Uterus (tissue), 4 donors: ENCODE measurements around the gene LEKR1. TPM values are rescaled to one million over a fixed set of nuclear protein-coding genes. Genes with fewer than 3 reads are reported as not detected.
A peak's percentile ranks its signal among the peaks of the same experiment; 100 is the strongest.

Experiments used
- DNase-seq, 2 donors: peaks; one replicate each; pipeline ENCODE4 v3.0.0-alpha.2; 2019 to 2020
- H3K27ac ChIP-seq, 2 donors: fragments of 200-600 bp; sonication (generic); 1 replicate in 1 of 2; 2 replicates in 1 of 2; pipeline ENCODE4 v1.5.1; 2016 to 2018
- H3K27me3 ChIP-seq, 2 donors: fragments of 200-600 bp; sonication (generic); one replicate each; pipeline ENCODE4 v1.5.1; 2018 to 2019; ENCODE audit warnings: control low read depth in 1 of 2
- H3K36me3 ChIP-seq, 2 donors: fragments of 200-600 bp; sonication (generic); one replicate each; pipeline ENCODE4 v1.5.1; 2019; ENCODE audit warnings: control low read depth in 1 of 2
- H3K4me1 ChIP-seq, 2 donors: fragments of 200-600 bp; sonication (generic); one replicate each; pipeline ENCODE4 v1.5.1; 2018 to 2019; ENCODE audit warnings: control low read depth in 1 of 2
- H3K4me3 ChIP-seq, 2 donors: fragments of 200-600 bp; sonication (generic); 1 replicate in 1 of 2; 2 replicates in 1 of 2; pipeline ENCODE4 v1.5.1; 2018 to 2019; ENCODE audit warnings: mild to moderate bottlenecking in 1 of 2
- H3K9me3 ChIP-seq, 2 donors: fragments of 200-600 bp; sonication (generic); one replicate each; pipeline ENCODE4 v1.5.1; 2019; ENCODE audit warnings: control low read depth in 1 of 2
- POLR2A ChIP-seq, 2 donors: fragments of 450-650 bp; IDR thresholded peaks; one replicate each; pipeline ENCODE4 v1.6.1; 2016; ENCODE audit warnings: antibody characterized with exemption in 2 of 2, mild to moderate bottlenecking in 1 of 2, moderate library complexity in 1 of 2
- intact Hi-C: fragments of 100-400 bp; cut with DNase I; formaldehyde crosslinking; loops from one replicate; pipeline ENCODE4 v1.15.1; 2023; ENCODE audit warnings: low total_unique reads
- total RNA-seq, 4 donors: library from RNA; depleted of rRNA in 3 of 4; stranded (reverse); fragments of >200 nt in 3 of 4; gene quantifications; one replicate each; pipeline versions ENCODE4 v1.1.0 to v1.2.4, GENCODE V29; 2014 to 2023
- TF ChIP-seq, protein P1 (sequence below), 4 experiments: fragments of 200-600 bp in 2 of 4; fragments of 450-650 bp in 2 of 4; sonication (generic) in 2 of 4; IDR thresholded peaks; one replicate each; pipeline ENCODE4 v1.5.1; 2016 to 2019; ENCODE audit warnings: antibody characterized with exemption in 4 of 4, mild to moderate bottlenecking in 2 of 4, moderate library complexity in 1 of 4
- donor health status: DM: yes; HTN: yes; CAD: no.

LEKR1 gene
- total RNA-seq, 4 donors from 2014 or later: 0.26 to 4.8 (median 2.8) TPM; not detected in 1

- H3K36me3 ChIP-seq: no peaks in the 10 kb centered on the region
- peak; percentile 58 to 67 for DNase-seq
- no peaks in the 10 kb centered on the region for H3K27me3 ChIP-seq
- intact Hi-C loops: no loop called here
- peak overlapping the region in 1 of 2 donors; percentile 31 for H3K27ac ChIP-seq
- H3K4me3 ChIP-seq: no peak overlapping the region
- no peaks in the 10 kb centered on the region for H3K4me1 ChIP-seq
- H3K9me3 ChIP-seq: no peaks in the 10 kb centered on the region
- TF ChIP-seq POLR2A (IDR thresholded peaks at IDR 0.05): no peak
- TF ChIP-seq, protein P1, sequence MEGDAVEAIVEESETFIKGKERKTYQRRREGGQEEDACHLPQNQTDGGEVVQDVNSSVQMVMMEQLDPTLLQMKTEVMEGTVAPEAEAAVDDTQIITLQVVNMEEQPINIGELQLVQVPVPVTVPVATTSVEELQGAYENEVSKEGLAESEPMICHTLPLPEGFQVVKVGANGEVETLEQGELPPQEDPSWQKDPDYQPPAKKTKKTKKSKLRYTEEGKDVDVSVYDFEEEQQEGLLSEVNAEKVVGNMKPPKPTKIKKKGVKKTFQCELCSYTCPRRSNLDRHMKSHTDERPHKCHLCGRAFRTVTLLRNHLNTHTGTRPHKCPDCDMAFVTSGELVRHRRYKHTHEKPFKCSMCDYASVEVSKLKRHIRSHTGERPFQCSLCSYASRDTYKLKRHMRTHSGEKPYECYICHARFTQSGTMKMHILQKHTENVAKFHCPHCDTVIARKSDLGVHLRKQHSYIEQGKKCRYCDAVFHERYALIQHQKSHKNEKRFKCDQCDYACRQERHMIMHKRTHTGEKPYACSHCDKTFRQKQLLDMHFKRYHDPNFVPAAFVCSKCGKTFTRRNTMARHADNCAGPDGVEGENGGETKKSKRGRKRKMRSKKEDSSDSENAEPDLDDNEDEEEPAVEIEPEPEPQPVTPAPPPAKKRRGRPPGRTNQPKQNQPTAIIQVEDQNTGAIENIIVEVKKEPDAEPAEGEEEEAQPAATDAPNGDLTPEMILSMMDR (IDR thresholded peaks at IDR 0.05): no peak
These were observed 240.4 kb downstream of the LEKR1 start for GRCh38 chr3:157066335-157067098.

GRCh38 chr3:157067114-157067513 is 241.0 kb downstream of the LEKR1 start:
- no peak overlapping the region for H3K4me3 ChIP-seq
- TF ChIP-seq, protein P1 (IDR thresholded peaks at IDR 0.05): no peak
- TF ChIP-seq POLR2A (IDR thresholded peaks at IDR 0.05): no peak
- H3K36me3 ChIP-seq: no peaks in the 10 kb centered on the region
- no peaks in the 10 kb centered on the region for H3K4me1 ChIP-seq
- no peak overlapping the region for H3K27ac ChIP-seq
- H3K27me3 ChIP-seq: no peaks in the 10 kb centered on the region
- intact Hi-C loops: no loop called here
- no peaks in the 10 kb centered on the region for H3K9me3 ChIP-seq
- DNase-seq: no peak

- Histone ChIP-seq H3K27me3 (no peaks in the 10 kb centered on the region), H3K27ac (no peak overlapping the region), H3K4me3 (no peak overlapping the region), H3K9me3 (no peaks in the 10 kb centered on the region), H3K36me3 (no peaks in the 10 kb centered on the region), H3K4me1 (no peaks in the 10 kb centered on the region)
- intact Hi-C loops: no loop called here
- no peak for DNase-seq
- TF ChIP-seq, protein P1 (IDR thresholded peaks at IDR 0.05): no peak
- TF ChIP-seq POLR2A (IDR thresholded peaks at IDR 0.05): no peak
These were observed 243.3 kb downstream of the LEKR1 start for GRCh38 chr3:157069406-157069805.

DNA sequence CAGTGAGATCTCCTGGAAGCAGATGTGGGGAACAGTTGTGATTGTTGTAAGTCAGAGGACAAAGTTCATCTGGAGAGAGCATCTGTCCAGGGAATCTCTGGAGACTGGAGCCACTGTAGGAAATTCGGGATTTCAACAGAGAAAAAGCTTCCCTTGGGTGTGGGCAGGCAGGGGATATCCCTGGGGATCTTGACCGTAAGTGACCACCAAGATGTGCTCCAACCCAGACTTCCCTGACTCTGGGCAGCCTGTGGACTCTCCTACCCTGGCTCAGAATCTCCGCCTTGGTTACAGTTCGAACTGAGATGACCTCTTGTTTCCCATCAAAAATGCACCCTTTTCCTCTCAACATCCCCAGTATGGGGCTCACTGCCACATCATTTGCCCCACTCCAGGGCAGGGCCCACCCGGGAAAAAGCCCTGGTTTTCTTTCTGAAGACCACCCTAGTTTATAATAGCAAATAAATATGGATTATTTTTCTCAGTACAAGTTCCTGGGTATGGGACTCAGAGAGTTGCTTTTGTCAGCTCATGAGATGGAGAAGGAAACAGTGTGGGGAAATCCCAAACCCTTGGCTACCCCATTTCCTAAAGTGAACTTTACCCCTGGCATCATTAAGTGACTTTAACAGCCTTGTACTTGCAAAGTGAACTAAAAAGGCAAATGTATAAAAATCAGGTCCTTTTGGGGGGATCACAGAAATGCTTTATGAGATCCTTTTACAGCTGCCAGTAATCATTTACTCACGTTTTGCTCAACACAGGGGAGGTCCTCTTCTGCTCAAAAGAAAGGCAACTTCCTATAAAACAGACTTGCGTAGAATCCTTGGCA is 243.9 kb downstream of the LEKR1 start:
- H3K4me1 ChIP-seq: no peaks in the 10 kb centered on the region
- no peaks in the 10 kb centered on the region for H3K9me3 ChIP-seq
- no peaks in the 10 kb centered on the region for H3K27me3 ChIP-seq
- TF ChIP-seq, protein P1 (IDR thresholded peaks at IDR 0.05): no peak
- TF ChIP-seq POLR2A (IDR thresholded peaks at IDR 0.05): no peak
- H3K4me3 ChIP-seq: no peak overlapping the region
- H3K27ac ChIP-seq: no peak overlapping the region
- DNase-seq: no peak
- H3K36me3 ChIP-seq: no peaks in the 10 kb centered on the region
- intact Hi-C loops: no loop called here

GRCh38 chr3:157070678-157070999 is 244.5 kb downstream of the LEKR1 start:
- H3K9me3 ChIP-seq: no peaks in the 10 kb centered on the region
- H3K4me1 ChIP-seq: no peaks in the 10 kb centered on the region
- H3K27me3 ChIP-seq: no peaks in the 10 kb centered on the region
- H3K36me3 ChIP-seq: no peaks in the 10 kb centered on the region
- TF ChIP-seq POLR2A (IDR thresholded peaks at IDR 0.05): no peak
- TF ChIP-seq, protein P1 (IDR thresholded peaks at IDR 0.05): no peak
- H3K27ac ChIP-seq: no peak overlapping the region
- no peak overlapping the region for H3K4me3 ChIP-seq
- intact Hi-C loops: no loop called here
- DNase-seq: no peak
